ENCODE data around the gene GSK3A.

The GSK3A gene

DNA sequence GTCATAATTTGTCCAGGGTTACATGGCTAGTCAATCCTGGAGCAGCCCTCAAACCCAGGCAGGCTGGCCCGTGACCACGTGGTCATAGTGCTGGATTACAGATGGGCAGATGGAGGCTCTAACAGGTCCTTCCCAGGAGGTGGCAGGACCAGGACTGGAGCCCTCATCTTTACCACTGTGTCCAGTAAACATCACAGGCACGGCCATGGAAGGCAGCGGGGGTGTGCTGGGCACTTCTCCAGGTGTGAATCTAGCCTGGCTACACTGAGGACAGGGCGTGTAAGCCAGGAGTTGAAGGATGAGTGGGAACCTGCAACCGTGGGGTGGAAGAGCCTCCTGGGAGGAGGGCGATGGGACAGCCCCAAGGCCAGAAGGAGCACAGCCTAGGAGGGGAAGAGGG, 32.7 kb upstream of the GSK3A start:
- no peaks in the 10 kb centered on the region for H4K20me1 ChIP-seq (ENCODE audit: insufficient read depth, low read length)
- H3K4me2 ChIP-seq (ENCODE audit: low read depth, low read length): no peak overlapping the region
- no peak overlapping the region for H3K4me3 ChIP-seq (ENCODE audit: low read length)
- TF ChIP-seq EZH2phosphoT487 (IDR thresholded peaks at IDR 0.05; ENCODE audit: low read length) (no peak), CTCF (IDR thresholded peaks at IDR 0.05; ENCODE audit: low read length) (no peak), EZH2 (optimal IDR thresholded peaks at IDR 0.05; ENCODE audit: low read depth, low read length) (no peak)
- peaks cover 6% of the 10 kb centered on the region for H3F3A ChIP-seq (ENCODE audit: insufficient read depth, low read length)
- H3K27me3 ChIP-seq (replicated peaks; ENCODE audit: insufficient read depth, low read length): no peaks in the 10 kb centered on the region
- H2AFZ ChIP-seq (ENCODE audit: low read length): no peak overlapping the region
- no peak for DNase-seq
- H3K36me3 ChIP-seq (replicated peaks; ENCODE audit: insufficient read depth, low read length): no peaks in the 10 kb centered on the region
- no peak overlapping the region for H3K9ac ChIP-seq (ENCODE audit: low read length)
- H3K27ac ChIP-seq (ENCODE audit: low read length): no peak overlapping the region
- no peaks in the 10 kb centered on the region for H3K9me3 ChIP-seq (replicated peaks; ENCODE audit: insufficient read depth, low read length)
- peaks cover 16% of the 10 kb centered on the region for H3K4me1 ChIP-seq (ENCODE audit: low read length)
- no peaks in the 10 kb centered on the region for H3K9me2 ChIP-seq (replicated peaks; ENCODE audit: insufficient read depth, low read length)
- H3K79me2 ChIP-seq (ENCODE audit: low read length): peaks cover 47% of the 10 kb centered on the region

GRCh38 chr19:42274065-42274682, 31.8 kb upstream of the GSK3A start:
- Histone ChIP-seq H3K36me3 (replicated peaks; ENCODE audit: insufficient read depth, low read length) (no peaks in the 10 kb centered on the region), H3K9me3 (replicated peaks; ENCODE audit: insufficient read depth, low read length) (no peaks in the 10 kb centered on the region)

GRCh38 chr19:42273407-42274064, 31.1 kb upstream of the GSK3A start:
- H3K79me2 ChIP-seq (ENCODE audit: low read length): peaks cover 56% of the 10 kb centered on the region
- no peak overlapping the region for H2AFZ ChIP-seq (ENCODE audit: low read length)
- peaks cover 13% of the 10 kb centered on the region for H3F3A ChIP-seq (ENCODE audit: insufficient read depth, low read length)
- H3K9me3 ChIP-seq (replicated peaks; ENCODE audit: insufficient read depth, low read length): no peaks in the 10 kb centered on the region
- H3K27me3 ChIP-seq (replicated peaks; ENCODE audit: insufficient read depth, low read length): no peaks in the 10 kb centered on the region
- H3K9me2 ChIP-seq (replicated peaks; ENCODE audit: insufficient read depth, low read length): no peaks in the 10 kb centered on the region
- no peak overlapping the region for H3K4me2 ChIP-seq (ENCODE audit: low read depth, low read length)
- no peak overlapping the region for H3K4me3 ChIP-seq (ENCODE audit: low read length)
- H3K36me3 ChIP-seq (replicated peaks; ENCODE audit: insufficient read depth, low read length): no peaks in the 10 kb centered on the region
- H3K4me1 ChIP-seq (ENCODE audit: low read length): peaks cover 8% of the 10 kb centered on the region
- H3K9ac ChIP-seq (ENCODE audit: low read length): no peak overlapping the region
- H4K20me1 ChIP-seq (ENCODE audit: insufficient read depth, low read length): no peaks in the 10 kb centered on the region
- H3K27ac ChIP-seq (ENCODE audit: low read length): no peak overlapping the region
- DNase-seq: no peak
- TF ChIP-seq CTCF (IDR thresholded peaks at IDR 0.05; ENCODE audit: low read length): no peak
- no peak for TF ChIP-seq EZH2 (optimal IDR thresholded peaks at IDR 0.05; ENCODE audit: low read depth, low read length)
- no peak for TF ChIP-seq EZH2phosphoT487 (IDR thresholded peaks at IDR 0.05; ENCODE audit: low read length)

More at GRCh38 chr19:42274065-42274682, 31.8 kb upstream of the GSK3A start:
- DNase-seq: no peak
- no peaks in the 10 kb centered on the region for H3K27me3 ChIP-seq (replicated peaks; ENCODE audit: insufficient read depth, low read length)
- H3K4me1 ChIP-seq (ENCODE audit: low read length): peaks cover 12% of the 10 kb centered on the region
- H3K79me2 ChIP-seq (ENCODE audit: low read length): peaks cover 56% of the 10 kb centered on the region
- no peak overlapping the region for H3K4me3 ChIP-seq (ENCODE audit: low read length)
- H3K27ac ChIP-seq (ENCODE audit: low read length): no peak overlapping the region
- no peak overlapping the region for H3K4me2 ChIP-seq (ENCODE audit: low read depth, low read length)
- H3F3A ChIP-seq (ENCODE audit: insufficient read depth, low read length): peaks cover 13% of the 10 kb centered on the region
- no peak overlapping the region for H3K9ac ChIP-seq (ENCODE audit: low read length)
- no peak for TF ChIP-seq EZH2phosphoT487 (IDR thresholded peaks at IDR 0.05; ENCODE audit: low read length)
- no peak for TF ChIP-seq EZH2 (optimal IDR thresholded peaks at IDR 0.05; ENCODE audit: low read depth, low read length)
- no peak for TF ChIP-seq CTCF (IDR thresholded peaks at IDR 0.05; ENCODE audit: low read length)
- no peak overlapping the region for H2AFZ ChIP-seq (ENCODE audit: low read length)
- H4K20me1 ChIP-seq (ENCODE audit: insufficient read depth, low read length): no peaks in the 10 kb centered on the region
- H3K9me2 ChIP-seq (replicated peaks; ENCODE audit: insufficient read depth, low read length): no peaks in the 10 kb centered on the region

Data from MM.1S (cell line).